ENCODE data around the gene PSME1.

The PSME1 gene

GRCh38 chr14:24123424-24124417, 12.3 kb upstream of the PSME1 start:
- TF ChIP-seq, protein P1, sequence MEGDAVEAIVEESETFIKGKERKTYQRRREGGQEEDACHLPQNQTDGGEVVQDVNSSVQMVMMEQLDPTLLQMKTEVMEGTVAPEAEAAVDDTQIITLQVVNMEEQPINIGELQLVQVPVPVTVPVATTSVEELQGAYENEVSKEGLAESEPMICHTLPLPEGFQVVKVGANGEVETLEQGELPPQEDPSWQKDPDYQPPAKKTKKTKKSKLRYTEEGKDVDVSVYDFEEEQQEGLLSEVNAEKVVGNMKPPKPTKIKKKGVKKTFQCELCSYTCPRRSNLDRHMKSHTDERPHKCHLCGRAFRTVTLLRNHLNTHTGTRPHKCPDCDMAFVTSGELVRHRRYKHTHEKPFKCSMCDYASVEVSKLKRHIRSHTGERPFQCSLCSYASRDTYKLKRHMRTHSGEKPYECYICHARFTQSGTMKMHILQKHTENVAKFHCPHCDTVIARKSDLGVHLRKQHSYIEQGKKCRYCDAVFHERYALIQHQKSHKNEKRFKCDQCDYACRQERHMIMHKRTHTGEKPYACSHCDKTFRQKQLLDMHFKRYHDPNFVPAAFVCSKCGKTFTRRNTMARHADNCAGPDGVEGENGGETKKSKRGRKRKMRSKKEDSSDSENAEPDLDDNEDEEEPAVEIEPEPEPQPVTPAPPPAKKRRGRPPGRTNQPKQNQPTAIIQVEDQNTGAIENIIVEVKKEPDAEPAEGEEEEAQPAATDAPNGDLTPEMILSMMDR (IDR thresholded peaks at IDR 0.05; ENCODE audit: extremely low read depth, missing control alignments): no peak
- no peak for DNase-seq (ENCODE audit: low spot score)

DNA sequence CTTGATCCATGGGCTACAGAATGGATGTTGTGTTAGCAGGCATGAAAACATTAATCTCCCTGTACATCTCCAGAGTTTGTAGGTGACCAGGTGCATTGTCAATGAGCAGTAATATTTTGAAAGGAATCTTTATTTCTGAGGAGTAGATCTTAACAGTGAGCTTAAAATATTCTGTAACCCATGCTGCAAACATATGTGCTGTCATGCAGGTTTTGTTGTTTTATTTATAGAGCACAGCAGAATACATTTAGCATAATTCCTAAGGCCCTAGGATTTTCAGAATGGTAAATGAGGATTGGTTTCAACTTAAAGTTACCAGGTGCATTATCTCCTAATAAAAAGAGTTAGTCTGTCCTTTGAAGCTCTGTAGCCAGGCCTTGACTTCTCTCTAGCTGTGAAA, 9.1 kb upstream of the PSME1 start:
- DNase-seq (ENCODE audit: low spot score): no peak
- TF ChIP-seq, protein P1 (IDR thresholded peaks at IDR 0.05; ENCODE audit: extremely low read depth, missing control alignments): no peak

DNA sequence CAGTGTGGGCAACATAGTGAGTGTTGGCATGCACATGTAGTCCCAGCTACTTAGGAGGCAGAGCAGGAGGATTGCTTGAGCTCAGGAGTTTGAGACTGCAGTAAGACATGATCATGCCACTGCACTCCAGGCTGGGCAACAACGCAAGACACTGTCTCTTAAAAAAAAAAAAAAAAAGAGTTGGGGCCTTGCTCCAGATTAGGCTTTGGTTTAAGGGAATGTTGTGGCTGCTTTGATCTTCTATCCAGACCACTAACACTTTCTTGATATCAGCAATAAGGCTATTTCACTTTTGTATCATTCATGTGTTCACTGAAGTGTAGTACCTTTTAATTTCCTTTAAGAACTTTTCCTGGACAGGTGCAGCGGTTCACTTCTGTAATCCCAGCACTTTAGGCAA, 8.3 kb upstream of the PSME1 start:
- TF ChIP-seq, protein P1 (IDR thresholded peaks at IDR 0.05; ENCODE audit: extremely low read depth, missing control alignments): no peak

DNA sequence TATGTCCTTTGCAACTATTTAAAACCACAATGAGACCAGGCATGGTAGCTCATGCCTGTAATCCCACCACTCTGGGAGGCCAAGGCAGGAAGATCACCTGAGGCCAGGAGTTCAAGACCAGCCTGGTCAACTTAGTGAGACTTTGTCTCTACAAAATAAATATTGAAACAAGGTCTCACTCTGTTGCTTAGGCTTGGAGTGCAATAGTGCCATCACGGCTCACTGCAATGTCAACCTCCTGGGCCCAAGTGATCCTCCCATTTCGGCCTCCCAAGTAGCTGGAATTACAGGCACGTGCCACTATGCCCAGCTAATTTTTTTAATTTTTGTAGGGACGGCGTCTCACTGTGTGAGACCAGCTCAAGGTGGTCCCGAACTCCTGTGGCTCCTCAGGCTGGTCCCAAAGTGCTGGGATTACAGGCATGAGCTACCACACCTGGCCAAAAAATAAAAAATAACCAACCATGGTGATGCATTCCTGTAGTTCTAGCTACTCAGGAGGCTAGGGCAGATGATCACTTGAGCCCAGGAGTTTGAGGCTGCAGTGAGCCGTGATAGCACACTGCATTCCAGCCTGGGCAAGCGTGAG, 6.5 kb upstream of the PSME1 start:
- DNase-seq (ENCODE audit: low spot score): no peak
- TF ChIP-seq, protein P1 (IDR thresholded peaks at IDR 0.05; ENCODE audit: extremely low read depth, missing control alignments): no peak

More for the DNA sequence above, 8.3 kb upstream of the PSME1 start:
- no peak for DNase-seq (ENCODE audit: low spot score)

- no peak for DNase-seq (ENCODE audit: low spot score)
- TF ChIP-seq, protein P1 (IDR thresholded peaks at IDR 0.05; ENCODE audit: extremely low read depth, missing control alignments): no peak
Observed at GRCh38 chr14:24130380-24130716, 5.6 kb upstream of the PSME1 start, which contains the start of gene FITM1. TSS of gene FITM1 (plus strand) at chr14:24130659. CDS start at chr14:24131564, 905 bp downstream.

- TF ChIP-seq, protein P1 (IDR thresholded peaks at IDR 0.05; ENCODE audit: extremely low read depth, missing control alignments): no peak
- DNase-seq (ENCODE audit: low spot score): no peak
Observed at GRCh38 chr14:24130717-24131548, 5.1 kb upstream of the PSME1 start.

Measured in GM20000 (cell line).